A549 (cell line): Measurements from ENCODE around the gene TOGARAM1. TPM values are rescaled to one million over a fixed set of nuclear protein-coding genes. Genes with fewer than 3 reads are reported as not detected.

Source experiments
- ATAC-seq, 2 experiments: fragments of 200-7000 bp in 1 of 2; fragments of >200 bp in 1 of 2; cut with Nextera tagmentation in 1 of 2; cut with Tn5 transposase in 1 of 2; 3 replicates each; pipeline versions ENCODE4 v1.8.0 to v1.9.1; 2018 to 2020; ENCODE audit warnings: mild to moderate bottlenecking in 1 of 2, moderate library complexity in 1 of 2
- CTCF ChIA-PET: fragments of 300-600 bp; sonication (Branson Sonifier 250); formaldehyde crosslinking; extraction: SDS; loops from one replicate; lab custom pipeline; 2021; ENCODE audit warnings: antibody characterized with exemption, inconsistent platforms; lab: Yijun Ruan, JAX
- POLR2A ChIA-PET: fragments of 350-600 bp; formaldehyde crosslinking; extraction: SDS; loops from one replicate; lab custom pipeline; 2021; ENCODE audit warnings: antibody characterized with exemption, inconsistent platforms; lab: Yijun Ruan, JAX
- DNase-seq, 2 experiments: peaks; one replicate each; pipeline versions ENCODE4 v3.0.0 to v3.0.0-alpha.2; 2011 to 2016; ENCODE audit warnings: low read depth in 1 of 2, low spot score in 1 of 2
- FAIRE-seq: peaks from 2 replicates; lab custom pipeline; 2011; peaks lifted over from hg19 to GRCh38; lab: Jason Lieb, UNC
- H3K27ac ChIP-seq, 2 experiments: fragments of >200 bp; sonication (Bioruptor Twin); formaldehyde crosslinking; 3 replicates each; pipeline ENCODE4 v1.5.1; 2016 to 2017
- H3K4me1 ChIP-seq: fragments of >200 bp; sonication (Bioruptor Twin); formaldehyde crosslinking; 3 replicates; pipeline ENCODE4 v1.6.1; 2016
- H3K4me2 ChIP-seq: fragments of >200 bp; sonication (Bioruptor Twin); formaldehyde crosslinking; 3 replicates; pipeline ENCODE4 v1.6.1; 2016
- H3K4me3 ChIP-seq: fragments of >200 bp; sonication (Bioruptor Twin); formaldehyde crosslinking; 3 replicates; pipeline ENCODE4 v1.5.1; 2016
- H3K9me3 ChIP-seq: fragments of >200 bp; sonication (Bioruptor Twin); formaldehyde crosslinking; 3 replicates; pipeline ENCODE4 v1.6.1; 2016
- CEBPB ChIP-seq, 2 experiments: fragments of >200 bp in 1 of 2; sonication (Bioruptor Twin) in 1 of 2; formaldehyde crosslinking in 1 of 2; IDR thresholded peaks; 2 replicates each; pipeline ENCODE4 v1.6.1; 2012 to 2016
- EHMT2 ChIP-seq: fragments of 200-600 bp; sonication (generic); IDR thresholded peaks from 2 replicates; pipeline ENCODE4 v1.6.1; 2016; ENCODE audit warnings: antibody characterized with exemption, low read depth, mild to moderate bottlenecking, moderate library complexity
- EP300 ChIP-seq, 2 experiments: fragments of >200 bp; sonication (Bioruptor Twin); formaldehyde crosslinking; IDR thresholded peaks; 2 replicates in 1 of 2; 3 replicates in 1 of 2; pipeline ENCODE4 v1.6.1; 2016 to 2017
- FOSL2 ChIP-seq, 2 experiments: fragments of 450-650 bp in 1 of 2; fragments of >200 bp in 1 of 2; sonication (Bioruptor Twin) in 1 of 2; formaldehyde crosslinking; IDR thresholded peaks; 2 replicates each; pipeline versions ENCODE4 v1.5.0 to v1.6.1; 2016 to 2020; ENCODE audit warnings: mild to moderate bottlenecking in 1 of 2, moderate library complexity in 1 of 2
- HEYL ChIP-seq: fragments of 250-450 bp; sonication (Bioruptor Pico); IDR thresholded peaks from 2 replicates; pipeline ENCODE4 v1.8.0; 2021; ENCODE audit warnings: mild to moderate bottlenecking, moderate library complexity
- HOXB13 ChIP-seq: fragments of 250-450 bp; sonication (Bioruptor Pico); IDR thresholded peaks from 2 replicates; pipeline ENCODE4 v1.5.0; 2020; ENCODE audit warnings: low read depth, mild to moderate bottlenecking, moderate library complexity
- JUNB ChIP-seq: fragments of >200 bp; sonication (Bioruptor Twin); formaldehyde crosslinking; IDR thresholded peaks from 2 replicates; pipeline ENCODE4 v1.6.1; 2016
- KDM1A ChIP-seq: fragments of 200-600 bp; sonication (generic); IDR thresholded peaks from 2 replicates; pipeline ENCODE4 v1.6.1; 2016; ENCODE audit warnings: low read depth, mild to moderate bottlenecking
- KDM5A ChIP-seq: fragments of 200-600 bp; sonication (generic); IDR thresholded peaks from 2 replicates; pipeline ENCODE4 v1.6.1; 2016; ENCODE audit warnings: antibody characterized with exemption, mild to moderate bottlenecking
- NPAS2 ChIP-seq: fragments of 250-450 bp; sonication (Bioruptor Pico); IDR thresholded peaks from 2 replicates; pipeline ENCODE4 v1.8.0; 2022; ENCODE audit warnings: mild to moderate bottlenecking, moderate library complexity, borderline replicate concordance
- RAD21 ChIP-seq, 2 experiments: fragments of >200 bp in 1 of 2; sonication (Bioruptor Twin) in 1 of 2; formaldehyde crosslinking in 1 of 2; IDR thresholded peaks in 1 of 2; conservative IDR thresholded peaks in 1 of 2; 2 replicates in 1 of 2; 3 replicates in 1 of 2; pipeline ENCODE4 v1.6.1; 2012 to 2018; ENCODE audit warnings: inconsistent platforms in 1 of 2
- RNF2 ChIP-seq: fragments of 200-600 bp; sonication (generic); IDR thresholded peaks from 2 replicates; pipeline ENCODE4 v1.6.1; 2016; ENCODE audit warnings: low read depth, mild to moderate bottlenecking, antibody characterized with exemption, moderate library complexity, borderline replicate concordance
- SMC3 ChIP-seq: fragments of >200 bp; sonication (Bioruptor Twin); formaldehyde crosslinking; IDR thresholded peaks from 3 replicates; pipeline ENCODE4 v1.6.1; 2018; ENCODE audit warnings: inconsistent platforms
- ZNF302 ChIP-seq: fragments of 250-450 bp; sonication (Bioruptor Pico); IDR thresholded peaks from 2 replicates; pipeline ENCODE4 v1.9.0; 2021; ENCODE audit warnings: inconsistent platforms, mild to moderate bottlenecking, moderate library complexity
- WGBS: methylation state at CpG from one replicate; pipeline ENCODE4 v1.1.6; 2017; ENCODE audit errors: missing lambda C conversion rate; 5-methylcytosine and 5-hydroxymethylcytosine counted together
- polyA plus RNA-seq, 4 experiments: library from polyadenylated mRNA; depleted of rRNA in 3 of 4; stranded (reverse); fragments of >200 nt; fragmentation: RNase III in 1 of 4; extraction: RNeasy Plus Mini Kit Qiagen cat#74134 plus additional on column Dnase treatment in 1 of 4; gene quantifications; 2 replicates in 3 of 4; 3 replicates in 1 of 4; pipeline ENCODE4 v1.2.3, GENCODE V29; 2011 to 2017
- small RNA-seq, 6 experiments: library from RNA; depleted of rRNA; stranded (forward); fragments of <200 nt; gene quantifications; one replicate each; pipeline ENCODE3, GENCODE V24; 2012
- TF ChIP-seq, protein P1 (sequence below): IDR thresholded peaks from 2 replicates; pipeline ENCODE4 v1.6.1; 2012
- TF ChIP-seq, protein P2 (sequence below): fragments of >200 bp; sonication (Bioruptor Twin); formaldehyde crosslinking; IDR thresholded peaks from 3 replicates; pipeline ENCODE4 v1.6.1; 2016
- TF ChIP-seq, protein P3 (sequence below): fragments of 250-450 bp; sonication (Bioruptor Pico); IDR thresholded peaks from 2 replicates; pipeline ENCODE4 v1.5.0; 2020; ENCODE audit warnings: low read depth, mild to moderate bottlenecking, moderate library complexity

Gene TOGARAM1
- polyA plus RNA-seq, 2 of the 4 experiments (the other 2 are of a cell fraction), result 7.6 to 17.6 TPM

DNA sequence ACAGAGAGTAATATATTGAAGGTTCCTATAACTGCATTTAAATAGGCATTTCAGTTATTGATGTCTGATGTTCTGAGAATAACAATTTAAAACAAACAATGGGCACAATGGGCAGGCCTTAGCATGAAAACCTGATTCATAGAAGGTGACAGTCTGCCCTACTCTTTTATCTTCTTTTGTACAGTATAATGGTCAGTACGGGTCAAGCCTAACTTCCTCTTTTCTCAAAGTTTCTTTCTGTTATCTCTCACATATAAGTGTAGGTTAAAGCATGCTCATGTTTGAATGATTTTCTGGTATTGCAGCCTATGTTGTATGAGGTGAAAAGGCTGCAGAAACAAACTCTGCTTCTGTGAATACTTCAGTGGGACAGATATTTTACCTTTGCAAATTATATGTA lies 158.1 kb downstream of the TOGARAM1 start (continued):
- TF ChIP-seq, protein P1, sequence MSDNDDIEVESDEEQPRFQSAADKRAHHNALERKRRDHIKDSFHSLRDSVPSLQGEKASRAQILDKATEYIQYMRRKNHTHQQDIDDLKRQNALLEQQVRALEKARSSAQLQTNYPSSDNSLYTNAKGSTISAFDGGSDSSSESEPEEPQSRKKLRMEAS, result no peak
- TF ChIP-seq KDM5A, result no peak
- TF ChIP-seq EP300 (IDR thresholded peaks at IDR 0.05), result no peak
- no peak for TF ChIP-seq SMC3
- no peak for TF ChIP-seq NPAS2 (CRISPR knock-in tag)
- TF ChIP-seq HEYL (CRISPR knock-in tag), result no peak
- TF ChIP-seq, protein P2, sequence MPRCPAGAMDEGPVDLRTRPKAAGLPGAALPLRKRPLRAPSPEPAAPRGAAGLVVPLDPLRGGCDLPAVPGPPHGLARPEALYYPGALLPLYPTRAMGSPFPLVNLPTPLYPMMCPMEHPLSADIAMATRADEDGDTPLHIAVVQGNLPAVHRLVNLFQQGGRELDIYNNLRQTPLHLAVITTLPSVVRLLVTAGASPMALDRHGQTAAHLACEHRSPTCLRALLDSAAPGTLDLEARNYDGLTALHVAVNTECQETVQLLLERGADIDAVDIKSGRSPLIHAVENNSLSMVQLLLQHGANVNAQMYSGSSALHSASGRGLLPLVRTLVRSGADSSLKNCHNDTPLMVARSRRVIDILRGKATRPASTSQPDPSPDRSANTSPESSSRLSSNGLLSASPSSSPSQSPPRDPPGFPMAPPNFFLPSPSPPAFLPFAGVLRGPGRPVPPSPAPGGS, result no peak
- no peak for TF ChIP-seq HOXB13

DNA sequence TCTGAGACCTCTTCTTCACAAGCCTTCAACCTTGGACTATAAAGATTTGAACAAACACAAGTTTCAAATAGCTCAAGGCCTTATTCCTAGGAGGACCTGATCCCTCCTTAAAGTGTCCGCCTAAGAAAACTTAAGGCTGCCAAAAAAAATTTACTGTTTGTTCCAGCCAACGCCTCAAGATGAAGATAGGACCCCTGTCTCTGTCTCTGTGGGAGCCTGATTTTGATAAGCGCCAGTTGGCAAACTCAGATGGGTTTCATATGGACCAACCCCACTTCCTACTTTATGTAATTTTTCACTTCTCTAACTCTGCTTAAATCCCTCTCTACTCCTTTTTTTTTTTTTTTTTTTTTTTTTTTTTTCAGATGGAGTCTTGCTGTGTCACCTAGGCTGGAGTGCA lies 161.3 kb downstream of the TOGARAM1 start:
- CTCF ChIA-PET, result no interaction called here
- Histone ChIP-seq H3K27ac (no peak overlapping the region), H3K9me3 (no peaks in the 10 kb centered on the region), H3K4me3 (no peak overlapping the region), H3K4me1 (no peaks in the 10 kb centered on the region), H3K4me2 (no peak overlapping the region)
- POLR2A ChIA-PET, result no interaction called here
- DNase-seq (no peak), ATAC-seq (no peak), FAIRE-seq (no peak)
- 94% methylated on average over 3 of the region's 3 CpGs for WGBS
- TF ChIP-seq RAD21 (conservative IDR thresholded peaks at IDR 0.05 in 1 of 2, IDR thresholded peaks at IDR 0.05 in 1 of 2) (no peak), EHMT2 (no peak), ZNF302 (no peak), KDM1A (no peak), FOSL2 (IDR thresholded peaks at IDR 0.05) (no peak), FOSL2 (CRISPR knock-in tag; IDR thresholded peaks at IDR 0.05) (no peak), JUNB (no peak), RNF2 (no peak), CEBPB (IDR thresholded peaks at IDR 0.05) (no peak)
- TF ChIP-seq, protein P3, sequence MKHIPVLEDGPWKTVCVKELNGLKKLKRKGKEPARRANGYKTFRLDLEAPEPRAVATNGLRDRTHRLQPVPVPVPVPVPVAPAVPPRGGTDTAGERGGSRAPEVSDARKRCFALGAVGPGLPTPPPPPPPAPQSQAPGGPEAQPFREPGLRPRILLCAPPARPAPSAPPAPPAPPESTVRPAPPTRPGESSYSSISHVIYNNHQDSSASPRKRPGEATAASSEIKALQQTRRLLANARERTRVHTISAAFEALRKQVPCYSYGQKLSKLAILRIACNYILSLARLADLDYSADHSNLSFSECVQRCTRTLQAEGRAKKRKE, result no peak
- TF ChIP-seq, protein P2, result no peak

Small RNA genes lying within 50 kb of the gene (small RNA-seq; reads per million reads assigned to genes)
- gene RF00151, result 0 reads per million in 6 experiments
- 144 to 25,569 (median 918) reads per million in 6 experiments for gene SNORD127

Other genes starting within 250 kb of the TOGARAM1 start
- gene KLHL28, start 243 bp upstream of the TOGARAM1 start, polyA plus RNA-seq (2011; rRNA removed), result 8.3 and 10.0 TPM in 2 replicates
- gene KLHL28, start 243 bp upstream of the TOGARAM1 start, polyA plus RNA-seq (2017; fragmentation: RNase III; extraction: RNeasy Plus Mini Kit Qiagen cat#74134 plus additional on column Dnase treatment), result 3.1 to 3.4 TPM (median 3.4 TPM) in 3 replicates
- gene PRPF39, start 121.9 kb downstream of the TOGARAM1 start, polyA plus RNA-seq (2011; rRNA removed), result 47.3 and 57.5 TPM in 2 replicates
- 24.4 to 25.5 TPM (median 24.5 TPM) in 3 replicates for gene PRPF39, start 121.9 kb downstream of the TOGARAM1 start, polyA plus RNA-seq (2017; fragmentation: RNase III; extraction: RNeasy Plus Mini Kit Qiagen cat#74134 plus additional on column Dnase treatment)
- gene FKBP3, start 172.3 kb downstream of the TOGARAM1 start, polyA plus RNA-seq (2011; rRNA removed), result 106 and 202 TPM in 2 replicates
- gene FKBP3, start 172.3 kb downstream of the TOGARAM1 start, polyA plus RNA-seq (2017; fragmentation: RNase III; extraction: RNeasy Plus Mini Kit Qiagen cat#74134 plus additional on column Dnase treatment), result 155 to 159 TPM (median 158 TPM) in 3 replicates
- gene FANCM, start 173.7 kb downstream of the TOGARAM1 start, polyA plus RNA-seq (2011; rRNA removed), result 5.7 and 8.8 TPM in 2 replicates
- gene FANCM, start 173.7 kb downstream of the TOGARAM1 start, polyA plus RNA-seq (2017; fragmentation: RNase III; extraction: RNeasy Plus Mini Kit Qiagen cat#74134 plus additional on column Dnase treatment), result 5.7 to 7.0 TPM (median 6.1 TPM) in 3 replicates